ENCODE data around the gene TBX20. TPM values are rescaled to one million over a fixed set of nuclear protein-coding genes. Genes with fewer than 3 reads are reported as not detected.
"Not testable (repeated sequence)": the region's sequence is repeated elsewhere in the genome, so short reads cannot be mapped to it uniquely, and the experiment has no call there.

Gene TBX20
- total RNA-seq, 4 donors from 2014 or later, result not detected

DNA sequence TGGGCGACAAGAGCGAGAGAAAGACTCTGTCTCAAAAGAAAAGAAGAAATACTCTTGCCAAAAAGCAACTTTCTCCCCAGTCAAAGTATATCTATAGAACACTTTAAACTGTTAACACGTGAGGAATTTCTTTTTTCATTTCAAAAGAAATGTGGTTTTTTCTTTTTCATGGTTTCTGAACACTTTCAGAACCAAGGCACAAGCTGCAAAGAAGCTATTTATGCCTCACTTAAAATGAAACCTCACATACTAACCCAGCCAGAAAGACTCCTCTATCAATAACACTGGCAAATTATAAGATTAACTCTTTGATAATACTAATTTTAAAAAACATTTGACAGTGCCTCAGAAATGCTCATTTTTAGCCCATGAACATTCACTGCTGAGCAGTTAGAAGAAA lies 20.9 kb downstream of the TBX20 start:
- Histone ChIP-seq H3K4me1 (no peaks in the 10 kb centered on the region), H3K27me3 (no peaks in the 10 kb centered on the region), H3K36me3 (no peaks in the 10 kb centered on the region), H3K27ac (no peak overlapping the region), H3K9me3 (no peaks in the 10 kb centered on the region), H3K4me3 (no peak overlapping the region)
- 65 to 73% methylated on average over 2 to 3 of the region's 3 CpGs for WGBS, 2 donors (ENCODE audit: low coverage in 1 of 2)
- in situ Hi-C loops (cut with MboI; ENCODE audit: low pct_ligation_motif_present in 1 of 4, low pct_unique_long_range_greater_than_20kb in 1 of 4, low sequenced_read_pairs in 3 of 4), result no loop called here
- intact Hi-C loops (cut with DNase I; ENCODE audit: low total_unique reads), result no loop called here
- no peak for TF ChIP-seq POLR2A (IDR thresholded peaks at IDR 0.05)
- TF ChIP-seq, protein P1, sequence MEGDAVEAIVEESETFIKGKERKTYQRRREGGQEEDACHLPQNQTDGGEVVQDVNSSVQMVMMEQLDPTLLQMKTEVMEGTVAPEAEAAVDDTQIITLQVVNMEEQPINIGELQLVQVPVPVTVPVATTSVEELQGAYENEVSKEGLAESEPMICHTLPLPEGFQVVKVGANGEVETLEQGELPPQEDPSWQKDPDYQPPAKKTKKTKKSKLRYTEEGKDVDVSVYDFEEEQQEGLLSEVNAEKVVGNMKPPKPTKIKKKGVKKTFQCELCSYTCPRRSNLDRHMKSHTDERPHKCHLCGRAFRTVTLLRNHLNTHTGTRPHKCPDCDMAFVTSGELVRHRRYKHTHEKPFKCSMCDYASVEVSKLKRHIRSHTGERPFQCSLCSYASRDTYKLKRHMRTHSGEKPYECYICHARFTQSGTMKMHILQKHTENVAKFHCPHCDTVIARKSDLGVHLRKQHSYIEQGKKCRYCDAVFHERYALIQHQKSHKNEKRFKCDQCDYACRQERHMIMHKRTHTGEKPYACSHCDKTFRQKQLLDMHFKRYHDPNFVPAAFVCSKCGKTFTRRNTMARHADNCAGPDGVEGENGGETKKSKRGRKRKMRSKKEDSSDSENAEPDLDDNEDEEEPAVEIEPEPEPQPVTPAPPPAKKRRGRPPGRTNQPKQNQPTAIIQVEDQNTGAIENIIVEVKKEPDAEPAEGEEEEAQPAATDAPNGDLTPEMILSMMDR (IDR thresholded peaks at IDR 0.05), result no peak
- TF ChIP-seq POLR2AphosphoS5 (IDR thresholded peaks at IDR 0.05), result no peak
- TF ChIP-seq EP300 (IDR thresholded peaks at IDR 0.05; ENCODE audit: low read depth), result no peak
- DNase-seq, result no peak

DNA sequence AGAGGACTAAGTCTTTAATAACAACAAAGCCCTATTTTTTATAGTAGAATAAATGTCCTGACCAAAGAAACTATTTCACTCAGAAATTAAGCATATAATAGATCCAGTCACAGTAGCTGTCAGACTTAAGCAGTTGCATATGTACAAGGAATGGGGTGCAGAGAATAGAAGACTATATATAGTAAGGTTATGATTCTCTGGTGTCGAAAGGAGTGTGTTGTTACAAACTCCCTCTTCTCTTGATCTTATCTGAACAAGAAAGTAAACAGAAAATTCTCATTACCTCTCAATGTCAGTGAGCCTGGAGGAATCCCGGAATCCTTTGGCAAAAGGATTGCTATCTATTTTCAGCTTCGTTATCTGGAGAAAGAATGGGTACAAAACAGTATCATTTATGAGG lies 22.7 kb downstream of the TBX20 start:
- H3K9me3 ChIP-seq; DNase-seq; H3K36me3 ChIP-seq; intact Hi-C loops (cut with DNase I; ENCODE audit: low total_unique reads); in situ Hi-C loops (cut with MboI; ENCODE audit: low pct_ligation_motif_present in 1 of 4, low pct_unique_long_range_greater_than_20kb in 1 of 4, low sequenced_read_pairs in 3 of 4); H3K4me1 ChIP-seq; H3K27me3 ChIP-seq; H3K27ac ChIP-seq; H3K4me3 ChIP-seq: not testable (repeated sequence)
- 76 to 77% methylated on average over 3 of the region's 3 CpGs for WGBS, 2 donors (ENCODE audit: low coverage in 1 of 2)

DNA sequence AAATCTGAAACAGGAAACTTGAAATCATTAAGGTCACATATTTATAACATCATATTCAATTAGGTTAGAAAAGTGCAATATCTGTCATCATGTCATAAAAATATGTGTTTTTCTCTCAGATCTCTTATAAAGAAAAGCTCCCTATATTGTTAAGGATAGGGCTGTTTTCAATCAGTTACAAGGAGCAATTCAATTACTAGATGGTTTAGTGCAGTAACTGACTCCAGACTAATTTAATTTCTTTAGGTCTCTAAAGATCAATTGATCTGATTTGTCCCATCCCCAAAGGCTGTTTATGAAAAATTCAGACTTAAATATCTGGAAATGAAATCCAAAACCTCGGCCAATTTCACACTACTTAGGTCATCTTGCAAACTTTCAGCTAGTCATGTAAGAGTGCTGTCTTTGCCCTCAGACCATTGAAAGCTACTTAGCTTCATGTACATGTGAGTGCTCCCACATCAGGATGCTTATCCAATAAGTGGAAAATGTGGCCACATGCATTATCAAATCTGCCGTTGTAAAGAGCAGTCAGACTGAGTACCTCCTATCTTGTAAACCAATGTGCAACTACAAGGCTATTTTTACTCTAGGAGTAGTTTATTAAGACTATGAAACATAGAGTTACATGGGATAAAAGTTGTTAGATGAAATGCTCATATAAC lies 24.7 kb downstream of the TBX20 start:
- H3K36me3 ChIP-seq; DNase-seq; intact Hi-C loops (cut with DNase I; ENCODE audit: low total_unique reads); H3K27ac ChIP-seq; H3K27me3 ChIP-seq; in situ Hi-C loops (cut with MboI; ENCODE audit: low pct_ligation_motif_present in 1 of 4, low pct_unique_long_range_greater_than_20kb in 1 of 4, low sequenced_read_pairs in 3 of 4); H3K4me1 ChIP-seq; H3K4me3 ChIP-seq; H3K9me3 ChIP-seq: not testable (repeated sequence)
- WGBS, 2 donors (ENCODE audit: low coverage in 1 of 2), result 76% methylated on average over 2 of the region's 2 CpGs; no CpG with 5 or more reads in 1 of the 2 donors

DNA sequence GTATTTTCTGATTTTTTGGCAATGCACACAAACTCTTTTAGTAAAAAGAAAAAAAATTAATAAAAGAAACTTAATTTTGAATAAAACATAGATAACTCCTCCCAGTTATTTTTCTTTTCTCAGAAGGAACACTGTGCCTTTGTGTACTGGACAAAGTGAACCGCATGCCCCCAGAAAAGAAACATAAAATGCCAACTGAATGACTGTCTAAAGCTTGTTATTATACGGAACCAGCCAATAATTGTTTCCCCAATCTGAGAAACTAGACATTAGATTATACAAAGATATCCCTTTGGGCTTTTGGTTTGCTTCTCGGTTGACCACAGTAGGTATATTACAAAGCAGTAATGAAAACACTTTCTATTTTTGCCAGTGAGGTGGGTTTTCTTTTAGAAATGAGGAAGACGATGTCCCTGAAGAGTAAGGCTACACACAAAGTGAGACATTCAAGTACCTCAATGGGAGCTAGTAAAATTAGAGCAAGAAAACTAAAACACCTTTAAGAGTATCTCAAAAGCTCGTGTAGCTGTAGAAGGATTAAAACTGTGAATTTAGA lies 25.3 kb downstream of the TBX20 start:
- H3K4me1 ChIP-seq; in situ Hi-C loops (cut with MboI; ENCODE audit: low pct_ligation_motif_present in 1 of 4, low pct_unique_long_range_greater_than_20kb in 1 of 4, low sequenced_read_pairs in 3 of 4); intact Hi-C loops (cut with DNase I; ENCODE audit: low total_unique reads); H3K9me3 ChIP-seq; H3K27me3 ChIP-seq; DNase-seq; H3K36me3 ChIP-seq; H3K27ac ChIP-seq; H3K4me3 ChIP-seq: not testable (repeated sequence)
- WGBS, 2 donors (ENCODE audit: low coverage in 1 of 2), result 63 to 74% methylated on average over 5 of the region's 5 CpGs

DNA sequence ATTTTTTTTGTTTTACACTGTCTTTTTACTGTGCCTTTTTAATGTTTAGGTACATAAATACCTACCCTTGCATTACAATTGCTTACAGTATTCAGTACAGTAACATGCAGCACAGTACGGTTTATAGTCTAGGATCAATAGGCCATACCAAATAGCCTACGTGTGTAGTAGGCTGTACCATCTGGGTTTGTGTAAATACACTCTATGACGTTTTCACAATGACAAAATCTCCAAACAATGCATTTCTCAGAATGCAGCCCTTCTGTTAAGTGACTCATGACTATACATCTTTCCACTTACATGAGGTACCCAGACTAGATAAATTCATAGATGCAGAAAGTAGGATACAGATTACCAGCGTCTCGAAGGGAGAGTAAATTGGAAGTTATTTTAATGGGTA lies 26.5 kb downstream of the TBX20 start:
- intact Hi-C loops (cut with DNase I; ENCODE audit: low total_unique reads); in situ Hi-C loops (cut with MboI; ENCODE audit: low pct_ligation_motif_present in 1 of 4, low pct_unique_long_range_greater_than_20kb in 1 of 4, low sequenced_read_pairs in 3 of 4); H3K4me3 ChIP-seq; H3K4me1 ChIP-seq; H3K36me3 ChIP-seq; H3K27me3 ChIP-seq; H3K27ac ChIP-seq; DNase-seq; H3K9me3 ChIP-seq: not testable (repeated sequence)
- 66 to 68% methylated on average over 4 to 5 of the region's 5 CpGs for WGBS, 2 donors (ENCODE audit: low coverage in 1 of 2)

DNA sequence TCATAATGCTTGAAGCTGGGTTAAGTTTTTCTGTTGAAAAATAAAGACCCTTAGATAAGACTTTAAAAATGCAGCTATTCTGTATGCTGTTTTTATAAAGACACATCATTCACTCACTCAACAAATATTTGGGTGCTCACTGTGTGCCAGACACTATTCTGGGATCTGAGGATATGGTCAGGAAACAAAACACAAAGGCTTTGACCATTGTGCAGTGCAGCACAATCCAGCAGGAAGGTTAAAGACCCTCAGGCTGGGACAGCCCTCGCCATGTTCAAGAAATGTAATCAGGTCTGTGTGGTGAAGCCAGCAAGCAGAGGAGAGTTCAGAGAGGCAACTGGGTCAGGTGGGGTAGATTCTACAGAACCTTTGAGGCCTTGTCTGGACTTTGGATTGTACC lies 31.5 kb downstream of the TBX20 start:
- in situ Hi-C loops (cut with MboI; ENCODE audit: low pct_ligation_motif_present in 1 of 4, low pct_unique_long_range_greater_than_20kb in 1 of 4, low sequenced_read_pairs in 3 of 4); DNase-seq; H3K27ac ChIP-seq; H3K4me1 ChIP-seq; H3K4me3 ChIP-seq; H3K27me3 ChIP-seq; H3K36me3 ChIP-seq; H3K9me3 ChIP-seq; intact Hi-C loops (cut with DNase I; ENCODE audit: low total_unique reads): not testable (repeated sequence)
- 71 to 100% methylated on average over 1 of the region's 1 CpG for WGBS, 2 donors (ENCODE audit: low coverage in 1 of 2)

DNA sequence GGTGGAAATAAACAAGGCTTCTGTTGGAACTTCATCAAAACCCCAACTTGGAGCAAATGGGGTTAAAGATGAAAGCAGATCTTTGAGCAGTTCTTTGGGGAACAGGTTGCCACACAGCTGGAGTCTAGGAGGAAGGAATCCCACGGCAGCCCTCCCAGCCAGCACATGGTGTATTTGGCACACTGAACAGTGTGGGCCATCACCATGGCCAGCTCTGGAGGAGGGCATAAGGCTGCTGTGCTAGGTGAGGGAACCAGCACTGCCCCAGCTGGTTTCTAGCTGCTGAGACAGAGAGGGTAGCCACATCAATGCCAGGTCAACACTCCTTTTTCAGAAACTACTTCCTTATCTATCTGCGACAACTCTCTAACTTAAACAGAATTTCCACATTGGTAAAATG lies 33.7 kb downstream of the TBX20 start:
- intact Hi-C loops (cut with DNase I; ENCODE audit: low total_unique reads); H3K4me1 ChIP-seq; H3K9me3 ChIP-seq; DNase-seq; H3K27me3 ChIP-seq; H3K27ac ChIP-seq; H3K4me3 ChIP-seq; H3K36me3 ChIP-seq; in situ Hi-C loops (cut with MboI; ENCODE audit: low pct_ligation_motif_present in 1 of 4, low pct_unique_long_range_greater_than_20kb in 1 of 4, low sequenced_read_pairs in 3 of 4): not testable (repeated sequence)
- 59 to 100% methylated on average over 1 to 2 of the region's 2 CpGs for WGBS, 2 donors (ENCODE audit: low coverage in 1 of 2)

DNA sequence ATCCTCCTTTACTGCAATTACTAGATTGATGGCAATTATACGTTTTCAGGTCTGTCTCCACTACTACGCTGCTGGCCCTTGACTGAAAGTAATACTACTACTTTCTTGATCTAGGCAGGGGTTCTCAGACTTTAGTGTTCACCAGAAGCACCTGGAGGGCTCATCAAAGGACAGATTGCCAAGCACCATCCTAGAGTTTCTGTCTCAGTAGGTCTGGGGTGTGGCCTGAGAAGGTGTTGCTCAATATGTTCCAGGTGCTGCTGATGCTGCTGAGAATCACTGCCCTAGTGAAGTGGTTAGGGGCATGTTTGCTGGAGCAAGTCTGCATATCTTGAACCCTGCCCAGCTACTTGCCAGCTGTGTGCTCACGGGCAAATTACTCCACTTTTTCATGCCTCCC lies 37.9 kb downstream of the TBX20 start:
- H3K9me3 ChIP-seq; H3K27ac ChIP-seq; in situ Hi-C loops (cut with MboI; ENCODE audit: low pct_ligation_motif_present in 1 of 4, low pct_unique_long_range_greater_than_20kb in 1 of 4, low sequenced_read_pairs in 3 of 4); H3K4me1 ChIP-seq; H3K4me3 ChIP-seq; intact Hi-C loops (cut with DNase I; ENCODE audit: low total_unique reads); H3K36me3 ChIP-seq; H3K27me3 ChIP-seq; DNase-seq: not testable (repeated sequence)
- 56 to 64% methylated on average over 3 of the region's 3 CpGs for WGBS, 2 donors (ENCODE audit: low coverage in 1 of 2)

DNA sequence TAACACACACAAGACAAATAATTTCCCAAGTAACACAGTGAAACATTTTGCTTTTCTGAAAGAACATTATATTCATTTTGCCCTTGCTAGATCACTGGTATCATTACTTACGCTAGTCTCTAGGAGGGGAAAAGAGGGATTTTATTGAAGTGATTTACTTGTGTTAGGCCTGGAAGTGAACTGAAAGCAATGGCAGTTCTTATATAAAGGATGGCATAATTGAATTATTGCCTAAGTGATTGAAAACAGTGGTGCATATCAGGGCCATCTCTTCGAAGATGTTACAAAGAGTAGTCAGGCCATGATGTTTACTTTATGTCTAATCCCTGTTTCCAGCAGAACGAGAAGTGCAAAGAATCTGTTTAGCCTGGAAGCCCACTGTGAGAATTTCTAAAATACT lies 38.8 kb downstream of the TBX20 start:
- DNase-seq; in situ Hi-C loops (cut with MboI; ENCODE audit: low pct_ligation_motif_present in 1 of 4, low pct_unique_long_range_greater_than_20kb in 1 of 4, low sequenced_read_pairs in 3 of 4); H3K36me3 ChIP-seq; H3K4me1 ChIP-seq; H3K9me3 ChIP-seq; intact Hi-C loops (cut with DNase I; ENCODE audit: low total_unique reads); H3K27ac ChIP-seq; H3K27me3 ChIP-seq; H3K4me3 ChIP-seq: not testable (repeated sequence)
- WGBS, 2 donors (ENCODE audit: low coverage in 1 of 2), result 79 to 92% methylated on average over 1 to 3 of the region's 3 CpGs

DNA sequence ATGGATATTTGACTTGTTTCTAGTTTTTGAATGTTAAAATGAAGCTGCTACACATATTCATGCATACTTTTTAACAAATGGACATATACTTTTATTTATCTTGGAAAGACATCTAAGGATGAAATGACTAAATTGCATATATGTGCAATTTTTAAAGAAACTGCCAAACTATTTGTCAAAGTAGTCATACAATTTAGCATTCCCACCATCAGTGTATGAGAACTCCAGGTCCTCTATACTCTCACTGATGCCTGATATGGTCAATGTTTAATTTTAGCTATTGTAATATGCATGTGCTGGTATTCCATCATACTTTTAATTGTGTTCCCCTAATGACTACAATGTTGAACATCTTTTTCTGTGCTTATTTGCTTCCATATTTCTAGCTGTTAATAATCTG lies 47.0 kb downstream of the TBX20 start:
- H3K27me3 ChIP-seq; H3K9me3 ChIP-seq; intact Hi-C loops (cut with DNase I; ENCODE audit: low total_unique reads); H3K27ac ChIP-seq; in situ Hi-C loops (cut with MboI; ENCODE audit: low pct_ligation_motif_present in 1 of 4, low pct_unique_long_range_greater_than_20kb in 1 of 4, low sequenced_read_pairs in 3 of 4); H3K4me1 ChIP-seq; H3K4me3 ChIP-seq; H3K36me3 ChIP-seq; DNase-seq: not testable (repeated sequence)
